IMR-90 (cell line): ENCODE data around the gene ADAT1. TPM values are rescaled to one million over a fixed set of nuclear protein-coding genes. Genes with fewer than 3 reads are reported as not detected.

Source experiments
- ATAC-seq: fragments of 200-7000 bp; cut with Tn5 transposase; 2 replicates; pipeline ENCODE4 v1.9.1; 2020; ENCODE audit warnings: low read depth, mild to moderate bottlenecking, moderate library complexity
- BruUV-seq: library from RNA; stranded (reverse); fragments of 400-500 nt; replicated peaks from 2 replicates; lab custom pipeline; 2021; lab: Mats Ljungman, UMichigan
- CTCF ChIA-PET: fragments of 300-600 bp; formaldehyde crosslinking; extraction: SDS; loops from one replicate; lab custom pipeline; 2021; ENCODE audit warnings: antibody characterized with exemption; lab: Yijun Ruan, JAX
- POLR2A ChIA-PET: fragments of 300-600 bp; sonication (Branson Sonifier 250); formaldehyde crosslinking; loops from one replicate; lab custom pipeline; 2022; ENCODE audit warnings: antibody characterized with exemption; ENCODE audit not compliant: unreplicated experiment; lab: Charles Lee
- DNase-seq: peaks from one replicate; pipeline ENCODE4 v3.0.0; 2013
- H2AFZ ChIP-seq: replicated peaks from 2 replicates; pipeline ENCODE3; 2013; ENCODE audit warnings: low read length, mild to moderate bottlenecking; ENCODE audit not compliant: poor library complexity
- H2AK5ac ChIP-seq: 2 replicates; pipeline ENCODE4 v1.6.1; 2013; ENCODE audit warnings: low read depth, low read length, inconsistent platforms
- H2AK9ac ChIP-seq: replicated peaks from 2 replicates; pipeline ENCODE3; 2013; ENCODE audit warnings: mild to moderate bottlenecking, low read depth, low read length, moderate library complexity; ENCODE audit not compliant: poor library complexity
- H2BK120ac ChIP-seq: 2 replicates; pipeline ENCODE4 v1.6.1; 2013; ENCODE audit warnings: low read depth, low read length, inconsistent platforms
- H2BK15ac ChIP-seq: 3 replicates; pipeline ENCODE4 v1.6.1; 2013; ENCODE audit warnings: low read depth, low read length, inconsistent platforms
- H2BK20ac ChIP-seq: 2 replicates; pipeline ENCODE4 v1.6.1; 2013; ENCODE audit warnings: low read depth, mild to moderate bottlenecking, inconsistent platforms, low read length, moderate library complexity
- H2BK5ac ChIP-seq: 2 replicates; pipeline ENCODE4 v1.6.1; 2013; ENCODE audit warnings: mild to moderate bottlenecking, low read depth, low read length, inconsistent platforms; ENCODE audit not compliant: poor library complexity, severe bottlenecking
- H3K14ac ChIP-seq: replicated peaks from 2 replicates; pipeline ENCODE4 v1.6.1; 2013; ENCODE audit warnings: low read depth, low read length, inconsistent platforms
- H3K18ac ChIP-seq: 2 replicates; pipeline ENCODE4 v1.6.1; 2013; ENCODE audit warnings: low read depth, low read length, control low read depth
- H3K23ac ChIP-seq: 2 replicates; pipeline ENCODE4 v1.6.1; 2013; ENCODE audit warnings: low read depth, low read length, inconsistent platforms
- H3K27ac ChIP-seq: 2 replicates; pipeline ENCODE4 v1.5.1; 2013; ENCODE audit warnings: mild to moderate bottlenecking, control low read depth, low read length; ENCODE audit not compliant: insufficient read depth
- H3K27me3 ChIP-seq: 2 replicates; pipeline ENCODE4 v1.6.1; 2013; ENCODE audit warnings: low read length; ENCODE audit not compliant: control insufficient read depth, insufficient read depth
- H3K36me3 ChIP-seq: 2 replicates; pipeline ENCODE4 v1.6.1; 2013; ENCODE audit warnings: low read length, mixed read lengths; ENCODE audit not compliant: control insufficient read depth, insufficient read depth
- H3K4ac ChIP-seq: 2 replicates; pipeline ENCODE4 v1.6.1; 2013; ENCODE audit warnings: low read depth, low read length, inconsistent platforms
- H3K4me1 ChIP-seq: 2 replicates; pipeline ENCODE4 v1.6.1; 2013; ENCODE audit warnings: low read length, mixed read lengths; ENCODE audit not compliant: control insufficient read depth, insufficient read depth
- H3K4me2 ChIP-seq: 2 replicates; pipeline ENCODE4 v1.6.1; 2013; ENCODE audit warnings: low read depth, mild to moderate bottlenecking, control low read depth, low read length, moderate library complexity
- H3K4me3 ChIP-seq: 2 replicates; pipeline ENCODE4 v1.5.1; 2013; ENCODE audit warnings: low read depth, mild to moderate bottlenecking, control low read depth, low read length, moderate library complexity; ENCODE audit not compliant: insufficient read depth
- H3K56ac ChIP-seq: 2 replicates; pipeline ENCODE4 v1.6.1; 2013; ENCODE audit warnings: low read length, inconsistent platforms; ENCODE audit not compliant: insufficient read depth; ENCODE audit errors: extremely low read depth
- H3K79me1 ChIP-seq, 2 experiments: 2 replicates each; pipeline ENCODE4 v1.6.1; 2013; ENCODE audit warnings: low read length in 2 of 2, inconsistent platforms in 1 of 2, low read depth in 1 of 2
- H3K9ac ChIP-seq: 2 replicates; pipeline ENCODE4 v1.6.1; 2013; ENCODE audit warnings: low read depth, low read length, control low read depth
- H3K9me1 ChIP-seq: 2 replicates; pipeline ENCODE4 v1.6.1; 2013; ENCODE audit warnings: low read length, inconsistent platforms; ENCODE audit not compliant: insufficient read depth
- H3K9me3 ChIP-seq: 2 replicates; pipeline ENCODE4 v1.6.1; 2013; ENCODE audit warnings: low read length; ENCODE audit not compliant: control insufficient read depth, insufficient read depth
- H4K20me1 ChIP-seq: 2 replicates; pipeline ENCODE4 v1.6.1; 2013; ENCODE audit warnings: low read length, inconsistent platforms; ENCODE audit not compliant: insufficient read depth
- H4K5ac ChIP-seq: 2 replicates; pipeline ENCODE4 v1.6.1; 2013; ENCODE audit warnings: mild to moderate bottlenecking, low read depth, low read length, control low read depth
- H4K8ac ChIP-seq, 2 experiments: 2 replicates each; pipeline ENCODE4 v1.6.1; 2013; ENCODE audit warnings: low read depth in 2 of 2, low read length in 2 of 2, control low read depth in 1 of 2, inconsistent platforms in 1 of 2
- H4K91ac ChIP-seq: 2 replicates; pipeline ENCODE4 v1.6.1; 2013; ENCODE audit warnings: low read depth, low read length, inconsistent platforms; ENCODE audit not compliant: insufficient read depth
- CHD1 ChIP-seq: IDR thresholded peaks from 2 replicates; pipeline ENCODE4 v1.6.1; 2012; ENCODE audit warnings: low read depth, low read length, improper control_type of control experiment
- FOS ChIP-seq: fragments of 150-350 bp; IDR thresholded peaks from 2 replicates; pipeline ENCODE4 v1.6.1; 2016; ENCODE audit warnings: low read depth, low read length
- MAFK ChIP-seq: IDR thresholded peaks from 2 replicates; pipeline ENCODE4 v1.6.1; 2012; ENCODE audit warnings: low read depth, low read length, improper control_type of control experiment
- MXI1 ChIP-seq: IDR thresholded peaks from 2 replicates; pipeline ENCODE4 v1.6.1; 2012; ENCODE audit warnings: low read depth, mild to moderate bottlenecking, low read length, moderate library complexity, borderline replicate concordance
- NFE2L2 ChIP-seq: fragments of 150-350 bp; IDR thresholded peaks from 2 replicates; pipeline ENCODE4 v1.6.1; 2016; ENCODE audit warnings: low read depth, mild to moderate bottlenecking, low read length
- RAD21 ChIP-seq: IDR thresholded peaks from 2 replicates; pipeline ENCODE4 v1.6.1; 2012; ENCODE audit warnings: low read length, improper control_type of control experiment
- RCOR1 ChIP-seq: IDR thresholded peaks from 2 replicates; pipeline ENCODE4 v1.6.1; 2012; ENCODE audit warnings: mild to moderate bottlenecking, low read length, improper control_type of control experiment; ENCODE audit not compliant: insufficient replicate concordance
- RFX5 ChIP-seq: IDR thresholded peaks from 2 replicates; pipeline ENCODE4 v1.8.0; 2012; ENCODE audit warnings: low read depth, mild to moderate bottlenecking, low read length, moderate library complexity
- WGBS, 2 experiments: methylation state at CpG; one replicate each; pipeline versions ENCODE4 v1.1.5 to v1.1.7; 2013; ENCODE audit warnings: missing lambda C conversion rate in 2 of 2; ENCODE audit not compliant: insufficient read length in 1 of 2; ENCODE audit errors: extremely low coverage in 2 of 2; 5-methylcytosine and 5-hydroxymethylcytosine counted together
- dilution Hi-C: fragments of 300-500 bp; cut with HindIII; formaldehyde crosslinking; loops from one replicate; pipeline ENCODE4 v1.14.3; 2018; ENCODE audit warnings: low sequenced_read_pairs; ENCODE audit not compliant: unreplicated experiment
- in situ Hi-C: fragments of 300-500 bp; cut with MboI; formaldehyde crosslinking; loops from 3 replicates; pipeline ENCODE4 v1.14.3; 2019; ENCODE audit warnings: low sequenced_read_pairs, inconsistent platforms, mixed read lengths
- intact Hi-C: fragments of 100-400 bp; cut with micrococcal nuclease; formaldehyde crosslinking; loops from 2 replicates; pipeline ENCODE4 v1.10.0; 2022
- polyA plus RNA-seq, 3 experiments: library from polyadenylated mRNA; depleted of rRNA; stranded (reverse); fragments of >200 nt; gene quantifications; 2 replicates each; pipeline ENCODE4 v1.2.3, GENCODE V29; 2012; ENCODE audit warnings: low replicate concordance in 1 of 3
- total RNA-seq: library from RNA; depleted of rRNA; stranded (reverse); fragments of >200 nt; gene quantifications from 2 replicates; pipeline ENCODE4 v1.2.3, GENCODE V29; 2012
- TF ChIP-seq, protein P1 (sequence below): conservative IDR thresholded peaks from 2 replicates; pipeline ENCODE4 v1.5.1; 2012; ENCODE audit warnings: mild to moderate bottlenecking, low read depth, low read length, improper control_type of control experiment

ADAT1 gene
- total and polyA plus RNA-seq, 2 of the 4 experiments (the other 2 are of a cell fraction) = 22.7 to 52.9 TPM

GRCh38 chr16:75573955-75574354 lies 49.1 kb downstream of the ADAT1 start:
- H2BK20ac ChIP-seq = no peak overlapping the region
- H4K91ac ChIP-seq = no peak overlapping the region
- H3K9ac ChIP-seq = no peak overlapping the region
- no peaks in the 10 kb centered on the region; the same call in 1 of the 2 replicates for H4K20me1 ChIP-seq
- no peak overlapping the region for H3K18ac ChIP-seq
- no peak overlapping the region for H2AK9ac ChIP-seq
- DNase-seq (no peak), ATAC-seq (no peak)
- peaks cover 9% of the 10 kb centered on the region; the same call in 1 of the 2 replicates for H3K9me1 ChIP-seq
- peaks cover 19 to 55% of the 10 kb centered on the region in 2 experiments; a peak in 3 of 4 replicates for H3K79me1 ChIP-seq
- no peaks in the 10 kb centered on the region for H3K9me3 ChIP-seq
- H3K4ac ChIP-seq = no peak overlapping the region
- no peak overlapping the region for H3K4me3 ChIP-seq
- no peak overlapping the region for H2BK15ac ChIP-seq
- H3K27me3 ChIP-seq = no peaks in the 10 kb centered on the region
- no peak overlapping the region for H3K56ac ChIP-seq
- H2BK120ac ChIP-seq = no peak overlapping the region
- H3K14ac ChIP-seq = no peak overlapping the region
- dilution Hi-C loops (no loop called here), in situ Hi-C loops (no loop called here), intact Hi-C loops (no loop called here)
- no TSS peak for BruUV-seq
- no peak overlapping the region for H2AK5ac ChIP-seq
- no peak overlapping the region for H4K5ac ChIP-seq
- H3K27ac ChIP-seq = no peak overlapping the region
- CTCF ChIA-PET = interaction anchor here (1.2 kb wide), 1 partner anchor 57 kb away, joined by 3 read pairs; no protein-coding TSS in a partner anchor
- 0 out of 2 replicates have a peak, but pooled peaks cover 2% of the 10 kb centered on the region for H3K4me1 ChIP-seq
- TF ChIP-seq FOS (no peak), RAD21 (no peak), MXI1 (no peak), RCOR1 (no peak), MAFK (no peak), RFX5 (no peak), CHD1 (no peak), NFE2L2 (no peak)
- TF ChIP-seq, protein P1, sequence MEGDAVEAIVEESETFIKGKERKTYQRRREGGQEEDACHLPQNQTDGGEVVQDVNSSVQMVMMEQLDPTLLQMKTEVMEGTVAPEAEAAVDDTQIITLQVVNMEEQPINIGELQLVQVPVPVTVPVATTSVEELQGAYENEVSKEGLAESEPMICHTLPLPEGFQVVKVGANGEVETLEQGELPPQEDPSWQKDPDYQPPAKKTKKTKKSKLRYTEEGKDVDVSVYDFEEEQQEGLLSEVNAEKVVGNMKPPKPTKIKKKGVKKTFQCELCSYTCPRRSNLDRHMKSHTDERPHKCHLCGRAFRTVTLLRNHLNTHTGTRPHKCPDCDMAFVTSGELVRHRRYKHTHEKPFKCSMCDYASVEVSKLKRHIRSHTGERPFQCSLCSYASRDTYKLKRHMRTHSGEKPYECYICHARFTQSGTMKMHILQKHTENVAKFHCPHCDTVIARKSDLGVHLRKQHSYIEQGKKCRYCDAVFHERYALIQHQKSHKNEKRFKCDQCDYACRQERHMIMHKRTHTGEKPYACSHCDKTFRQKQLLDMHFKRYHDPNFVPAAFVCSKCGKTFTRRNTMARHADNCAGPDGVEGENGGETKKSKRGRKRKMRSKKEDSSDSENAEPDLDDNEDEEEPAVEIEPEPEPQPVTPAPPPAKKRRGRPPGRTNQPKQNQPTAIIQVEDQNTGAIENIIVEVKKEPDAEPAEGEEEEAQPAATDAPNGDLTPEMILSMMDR = no peak
- peaks cover 71% of the 10 kb centered on the region for H3K36me3 ChIP-seq
- no peak overlapping the region for H2AFZ ChIP-seq
- POLR2A ChIA-PET = no interaction called here
- H2BK5ac ChIP-seq = no peak overlapping the region
- H3K23ac ChIP-seq = no peak overlapping the region
- H3K4me2 ChIP-seq = no peak overlapping the region
- 95% methylated on average over 4 of the region's 5 CpGs; no CpG with 5 or more reads in 1 of the 2 experiments for WGBS, 2 experiments
- no peak overlapping the region for H4K8ac ChIP-seq
